ENCODE results near the gene PRPS1L1.

Gene PRPS1L1

GRCh38 chr7:18016547-18017444 is 10.8 kb downstream of the PRPS1L1 start:
- Histone ChIP-seq H3K36me3 (replicated peaks; ENCODE audit: insufficient read depth, low read length) (no peaks in the 10 kb centered on the region), H3K79me2 (ENCODE audit: low read length) (no peaks in the 10 kb centered on the region), H4K20me1 (ENCODE audit: insufficient read depth, low read length) (no peaks in the 10 kb centered on the region), H3K27me3 (replicated peaks; ENCODE audit: insufficient read depth, low read length) (no peaks in the 10 kb centered on the region), H3K4me1 (ENCODE audit: low read length) (no peaks in the 10 kb centered on the region), H3K9ac (ENCODE audit: low read length) (no peak overlapping the region), H3K27ac (ENCODE audit: low read length) (no peak overlapping the region), H2AFZ (ENCODE audit: low read length) (no peak overlapping the region), H3F3A (ENCODE audit: insufficient read depth, low read length) (no peaks in the 10 kb centered on the region), H3K4me3 (ENCODE audit: low read length) (no peak overlapping the region), H3K4me2 (ENCODE audit: low read depth, low read length) (no peak overlapping the region), H3K9me2 (replicated peaks; ENCODE audit: insufficient read depth, low read length) (no peaks in the 10 kb centered on the region), H3K9me3 (replicated peaks; ENCODE audit: insufficient read depth, low read length) (no peaks in the 10 kb centered on the region)
- no peak for DNase-seq
- TF ChIP-seq CTCF (IDR thresholded peaks at IDR 0.05; ENCODE audit: low read length) (no peak), EZH2 (optimal IDR thresholded peaks at IDR 0.05; ENCODE audit: low read depth, low read length) (no peak), EZH2phosphoT487 (IDR thresholded peaks at IDR 0.05; ENCODE audit: low read length) (no peak)

DNA sequence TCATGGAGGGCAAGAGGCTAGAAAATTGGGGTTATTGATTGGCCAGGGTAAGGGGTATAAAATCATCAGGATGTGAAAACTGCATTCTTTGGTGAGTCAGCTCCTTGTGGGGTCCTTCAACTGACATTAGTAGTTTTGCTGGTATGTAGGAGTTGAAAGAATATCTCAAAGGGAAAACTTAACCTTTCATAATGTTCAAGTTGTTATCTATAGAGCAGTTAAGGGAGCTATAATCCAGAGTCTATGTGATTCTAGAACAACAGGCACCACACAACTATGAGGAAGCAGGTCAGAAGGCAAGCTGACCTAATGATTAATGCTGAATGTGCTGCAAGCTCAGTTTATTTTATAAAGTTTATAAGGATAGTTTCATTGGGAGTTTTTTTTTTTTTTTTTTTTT is 13.7 kb downstream of the PRPS1L1 start:
- Histone ChIP-seq H3K27me3 (replicated peaks; ENCODE audit: insufficient read depth, low read length) (no peaks in the 10 kb centered on the region), H3K4me1 (ENCODE audit: low read length) (no peaks in the 10 kb centered on the region), H3K9ac (ENCODE audit: low read length) (no peak overlapping the region), H3K4me3 (ENCODE audit: low read length) (no peak overlapping the region), H3K9me3 (replicated peaks; ENCODE audit: insufficient read depth, low read length) (no peaks in the 10 kb centered on the region), H3K4me2 (ENCODE audit: low read depth, low read length) (no peak overlapping the region), H3K27ac (ENCODE audit: low read length) (no peak overlapping the region), H3K79me2 (ENCODE audit: low read length) (no peaks in the 10 kb centered on the region), H3K36me3 (replicated peaks; ENCODE audit: insufficient read depth, low read length) (no peaks in the 10 kb centered on the region), H4K20me1 (ENCODE audit: insufficient read depth, low read length) (no peaks in the 10 kb centered on the region), H3K9me2 (replicated peaks; ENCODE audit: insufficient read depth, low read length) (no peaks in the 10 kb centered on the region), H3F3A (ENCODE audit: insufficient read depth, low read length) (no peaks in the 10 kb centered on the region), H2AFZ (ENCODE audit: low read length) (no peak overlapping the region)
- no peak for DNase-seq
- TF ChIP-seq CTCF (IDR thresholded peaks at IDR 0.05; ENCODE audit: low read length) (no peak), EZH2 (optimal IDR thresholded peaks at IDR 0.05; ENCODE audit: low read depth, low read length) (no peak), EZH2phosphoT487 (IDR thresholded peaks at IDR 0.05; ENCODE audit: low read length) (no peak)

GRCh38 chr7:18004372-18004771 is 23.3 kb downstream of the PRPS1L1 start:
- TF ChIP-seq EZH2phosphoT487 (IDR thresholded peaks at IDR 0.05; ENCODE audit: low read length) (no peak), CTCF (IDR thresholded peaks at IDR 0.05; ENCODE audit: low read length) (no peak), EZH2 (optimal IDR thresholded peaks at IDR 0.05; ENCODE audit: low read depth, low read length) (no peak)
- Histone ChIP-seq H3K9ac (ENCODE audit: low read length) (no peak overlapping the region), H4K20me1 (ENCODE audit: insufficient read depth, low read length) (no peaks in the 10 kb centered on the region), H3K79me2 (ENCODE audit: low read length) (no peaks in the 10 kb centered on the region), H3K9me2 (replicated peaks; ENCODE audit: insufficient read depth, low read length) (no peaks in the 10 kb centered on the region), H3K4me1 (ENCODE audit: low read length) (no peaks in the 10 kb centered on the region), H3F3A (ENCODE audit: insufficient read depth, low read length) (no peaks in the 10 kb centered on the region), H2AFZ (ENCODE audit: low read length) (no peak overlapping the region), H3K9me3 (replicated peaks; ENCODE audit: insufficient read depth, low read length) (no peaks in the 10 kb centered on the region), H3K27ac (ENCODE audit: low read length) (no peak overlapping the region), H3K4me2 (ENCODE audit: low read depth, low read length) (no peak overlapping the region), H3K36me3 (replicated peaks; ENCODE audit: insufficient read depth, low read length) (no peaks in the 10 kb centered on the region), H3K4me3 (ENCODE audit: low read length) (no peak overlapping the region), H3K27me3 (replicated peaks; ENCODE audit: insufficient read depth, low read length) (no peaks in the 10 kb centered on the region)
- no peak for DNase-seq

All from MM.1S (cell line).